Endothelial cell (in vitro differentiated cells): ENCODE data around the gene RTBDN. TPM values are rescaled to one million over a fixed set of nuclear protein-coding genes. Genes with fewer than 3 reads are reported as not detected.

Experiments
- DNase-seq: peaks from one replicate; pipeline ENCODE4 v3.0.0; 2021; ENCODE audit warnings: low spot score
- H3K27ac Mint-ChIP-seq: one replicate; pipeline ENCODE4 v1.8.0; 2021; ENCODE audit warnings: mixed read lengths, inconsistent platforms; ENCODE audit not compliant: unreplicated experiment
- H3K27me3 Mint-ChIP-seq: one replicate; pipeline ENCODE4 v1.8.0; 2021; ENCODE audit warnings: mild to moderate bottlenecking, moderate library complexity, mixed read lengths, inconsistent platforms; ENCODE audit not compliant: unreplicated experiment
- H3K36me3 Mint-ChIP-seq: one replicate; pipeline ENCODE4 v1.8.0; 2021; ENCODE audit warnings: mild to moderate bottlenecking, low read depth, mixed read lengths, inconsistent platforms; ENCODE audit not compliant: unreplicated experiment
- H3K4me1 Mint-ChIP-seq: one replicate; pipeline ENCODE4 v1.8.0; 2021; ENCODE audit warnings: mild to moderate bottlenecking, mixed read lengths, inconsistent platforms; ENCODE audit not compliant: unreplicated experiment
- H3K4me3 Mint-ChIP-seq: one replicate; pipeline ENCODE4 v1.8.0; 2021; ENCODE audit warnings: mild to moderate bottlenecking, mixed read lengths, inconsistent platforms; ENCODE audit not compliant: unreplicated experiment
- H3K9me3 Mint-ChIP-seq: one replicate; pipeline ENCODE4 v1.8.0; 2021; ENCODE audit warnings: mixed read lengths, inconsistent platforms; ENCODE audit not compliant: unreplicated experiment
- total RNA-seq: library from RNA; stranded (reverse); fragmentation: NEBNext Ultra II Directional; extraction: Animal tissue kit (Norgen Biotek cat#: 25700); gene quantifications from one replicate; pipeline ENCODE4 v1.2.1, GENCODE V29; 2021; ENCODE audit not compliant: unreplicated experiment
- TF ChIP-seq, protein P1 (sequence below): fragments of 200-600 bp; sonication (generic); IDR thresholded peaks from one replicate; pipeline ENCODE4 v1.5.0; 2021; ENCODE audit warnings: antibody characterized with exemption; ENCODE audit not compliant: unreplicated experiment

RTBDN gene
- total RNA-seq, 1 donor from 2014 or later: not detected

DNA sequence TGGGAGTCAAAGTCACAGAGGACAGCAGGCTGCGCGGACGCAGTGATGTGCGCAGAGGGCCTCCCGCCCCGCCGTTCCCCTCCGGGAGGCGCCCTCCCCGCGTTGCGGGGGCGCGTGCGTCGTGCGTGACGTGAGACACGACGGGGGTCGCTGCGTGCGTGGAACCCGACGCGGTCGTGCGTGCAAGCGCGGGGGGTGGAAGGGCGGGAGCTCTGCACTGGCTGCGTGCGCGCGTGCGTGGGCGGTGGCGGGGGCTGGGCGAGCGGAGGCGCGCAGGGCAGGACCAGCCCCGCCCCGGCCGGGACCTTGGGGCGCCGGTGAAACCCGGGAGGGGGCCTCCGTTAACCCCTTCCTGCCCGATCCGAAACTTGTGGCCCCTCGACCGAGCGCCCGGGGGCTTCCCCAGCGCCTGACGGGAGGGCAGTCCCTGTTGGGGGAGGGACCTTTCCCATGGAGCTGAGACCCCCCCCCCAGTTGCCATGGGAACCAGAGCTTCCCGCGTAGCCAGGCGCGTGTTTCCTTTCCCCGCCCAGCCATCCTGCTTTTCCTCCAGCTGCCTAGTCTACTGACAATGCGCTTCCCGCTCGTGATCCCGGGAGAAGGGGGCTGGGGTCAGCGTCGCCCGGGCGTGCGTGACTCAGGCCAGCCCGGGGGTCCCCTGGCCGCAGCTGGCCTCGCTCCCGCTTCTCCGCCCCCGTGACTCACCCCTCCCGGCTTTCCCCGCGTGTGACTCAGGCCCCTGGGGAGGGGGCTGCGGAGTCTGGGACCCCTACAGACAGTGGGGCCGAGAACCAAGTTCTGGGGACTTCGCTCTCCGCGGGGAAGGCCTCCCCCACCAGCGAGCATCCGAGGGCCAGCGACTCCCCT is 51.7 kb downstream of the RTBDN start:
- Mint-ChIP-seq H3K4me1 (peaks cover 19% of the 10 kb centered on the region), H3K27ac (peak overlapping the region; percentile 94), H3K27me3 (peaks cover 13% of the 10 kb centered on the region), H3K4me3 (peak overlapping the region; percentile 87), H3K36me3 (peaks cover 4% of the 10 kb centered on the region), H3K9me3 (no peaks in the 10 kb centered on the region)
- TF ChIP-seq, protein P1, sequence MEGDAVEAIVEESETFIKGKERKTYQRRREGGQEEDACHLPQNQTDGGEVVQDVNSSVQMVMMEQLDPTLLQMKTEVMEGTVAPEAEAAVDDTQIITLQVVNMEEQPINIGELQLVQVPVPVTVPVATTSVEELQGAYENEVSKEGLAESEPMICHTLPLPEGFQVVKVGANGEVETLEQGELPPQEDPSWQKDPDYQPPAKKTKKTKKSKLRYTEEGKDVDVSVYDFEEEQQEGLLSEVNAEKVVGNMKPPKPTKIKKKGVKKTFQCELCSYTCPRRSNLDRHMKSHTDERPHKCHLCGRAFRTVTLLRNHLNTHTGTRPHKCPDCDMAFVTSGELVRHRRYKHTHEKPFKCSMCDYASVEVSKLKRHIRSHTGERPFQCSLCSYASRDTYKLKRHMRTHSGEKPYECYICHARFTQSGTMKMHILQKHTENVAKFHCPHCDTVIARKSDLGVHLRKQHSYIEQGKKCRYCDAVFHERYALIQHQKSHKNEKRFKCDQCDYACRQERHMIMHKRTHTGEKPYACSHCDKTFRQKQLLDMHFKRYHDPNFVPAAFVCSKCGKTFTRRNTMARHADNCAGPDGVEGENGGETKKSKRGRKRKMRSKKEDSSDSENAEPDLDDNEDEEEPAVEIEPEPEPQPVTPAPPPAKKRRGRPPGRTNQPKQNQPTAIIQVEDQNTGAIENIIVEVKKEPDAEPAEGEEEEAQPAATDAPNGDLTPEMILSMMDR: no peak
- peak; percentile 84 for DNase-seq

DNA sequence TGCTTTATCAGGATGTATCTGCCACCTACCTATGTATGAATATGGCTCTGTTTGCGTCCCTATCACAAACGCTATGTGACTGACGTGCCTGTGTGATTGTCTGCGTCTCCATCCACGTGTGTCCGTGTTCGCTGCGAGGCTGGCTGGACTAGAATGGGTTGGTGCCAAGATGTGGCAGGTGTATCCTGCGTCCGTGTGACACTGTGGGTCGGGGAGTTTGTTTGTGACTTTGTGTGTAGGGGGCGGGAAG is 52.3 kb downstream of the RTBDN start:
- Mint-ChIP-seq H3K27me3 (peaks cover 13% of the 10 kb centered on the region), H3K27ac (peak overlapping the region; percentile 94), H3K9me3 (no peaks in the 10 kb centered on the region), H3K36me3 (peaks cover 4% of the 10 kb centered on the region), H3K4me1 (peaks cover 19% of the 10 kb centered on the region), H3K4me3 (peak overlapping the region; percentile 87)
- TF ChIP-seq, protein P1: no peak
- DNase-seq: no peak

DNA sequence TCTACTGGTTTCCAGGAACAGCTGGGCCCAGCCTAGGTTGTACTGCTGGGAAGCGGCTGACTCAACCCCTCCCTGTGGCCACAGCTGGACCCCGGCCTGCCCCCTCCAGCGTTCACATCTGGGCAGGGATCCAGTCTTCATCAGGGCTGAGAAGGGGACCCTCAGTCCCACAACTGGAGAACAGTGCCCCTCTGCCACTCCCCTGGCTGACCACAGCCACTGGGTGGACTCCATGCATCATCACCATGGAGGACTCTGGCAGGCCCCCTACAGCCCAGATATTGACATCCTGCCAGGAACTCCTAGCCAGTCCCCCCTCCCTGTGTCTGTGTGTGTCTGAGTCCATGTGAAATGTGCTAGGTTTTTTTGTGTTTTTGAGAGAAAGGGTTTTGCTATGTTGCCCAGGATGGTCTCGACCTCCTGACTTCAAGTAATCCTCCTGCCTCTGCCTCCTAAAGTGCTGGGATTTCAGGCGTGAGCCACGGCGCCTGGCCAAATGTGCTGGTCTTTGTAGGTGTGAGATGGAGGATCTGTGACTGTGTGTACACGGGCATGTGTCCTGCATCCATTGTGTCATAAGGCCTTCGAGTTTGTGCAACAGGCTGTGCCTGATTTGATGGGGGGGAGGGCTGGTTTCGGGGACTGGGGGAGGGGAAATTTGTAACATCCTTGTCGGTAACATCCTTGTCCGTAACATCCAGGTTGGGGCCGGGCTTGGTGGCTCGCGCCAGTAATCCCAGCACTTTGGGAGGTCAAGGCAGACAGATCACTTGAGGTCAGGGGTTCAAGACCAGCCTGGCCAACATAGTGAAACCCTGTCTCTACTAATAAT is 55.0 kb downstream of the RTBDN start:
- Mint-ChIP-seq H3K36me3 (peaks cover 4% of the 10 kb centered on the region), H3K4me1 (peaks cover 19% of the 10 kb centered on the region), H3K27ac (peak overlapping the region; percentile 93), H3K27me3 (peaks cover 16% of the 10 kb centered on the region), H3K4me3 (peak overlapping the region; percentile 65), H3K9me3 (no peaks in the 10 kb centered on the region)
- peak; percentile 54 for DNase-seq
- TF ChIP-seq, protein P1: no peak

DNA sequence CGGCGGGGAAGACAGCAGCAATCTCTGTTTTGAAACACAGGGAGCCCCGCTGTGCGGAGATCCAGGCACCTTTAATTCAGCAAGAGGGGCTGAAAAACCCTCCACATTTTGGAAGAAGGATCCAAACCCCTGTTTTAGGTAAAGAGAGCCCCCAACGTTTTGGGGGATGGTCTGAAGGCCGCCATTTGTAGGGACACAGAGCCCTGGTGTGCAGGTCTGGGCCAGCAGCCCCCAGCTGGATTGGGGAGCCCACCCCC is 55.5 kb downstream of the RTBDN start:
- peaks cover 16% of the 10 kb centered on the region for H3K27me3 Mint-ChIP-seq
- H3K27ac Mint-ChIP-seq: peak overlapping the region; percentile 99
- peak overlapping the region; percentile 91 for H3K4me3 Mint-ChIP-seq
- H3K9me3 Mint-ChIP-seq: no peaks in the 10 kb centered on the region
- TF ChIP-seq, protein P1: no peak
- H3K4me1 Mint-ChIP-seq: peaks cover 19% of the 10 kb centered on the region
- DNase-seq: no peak
- peaks cover 4% of the 10 kb centered on the region for H3K36me3 Mint-ChIP-seq
